T-helper 1 cell (primary cell): ENCODE results near the gene MLN.
A peak's percentile ranks its signal among the peaks of the same experiment; 100 is the strongest.

ENCODE experiments used
- DNase-seq, 5 donors: peaks; one replicate each; pipeline ENCODE4 v3.0.0-alpha.2; 2012 to 2020

The MLN gene

DNA sequence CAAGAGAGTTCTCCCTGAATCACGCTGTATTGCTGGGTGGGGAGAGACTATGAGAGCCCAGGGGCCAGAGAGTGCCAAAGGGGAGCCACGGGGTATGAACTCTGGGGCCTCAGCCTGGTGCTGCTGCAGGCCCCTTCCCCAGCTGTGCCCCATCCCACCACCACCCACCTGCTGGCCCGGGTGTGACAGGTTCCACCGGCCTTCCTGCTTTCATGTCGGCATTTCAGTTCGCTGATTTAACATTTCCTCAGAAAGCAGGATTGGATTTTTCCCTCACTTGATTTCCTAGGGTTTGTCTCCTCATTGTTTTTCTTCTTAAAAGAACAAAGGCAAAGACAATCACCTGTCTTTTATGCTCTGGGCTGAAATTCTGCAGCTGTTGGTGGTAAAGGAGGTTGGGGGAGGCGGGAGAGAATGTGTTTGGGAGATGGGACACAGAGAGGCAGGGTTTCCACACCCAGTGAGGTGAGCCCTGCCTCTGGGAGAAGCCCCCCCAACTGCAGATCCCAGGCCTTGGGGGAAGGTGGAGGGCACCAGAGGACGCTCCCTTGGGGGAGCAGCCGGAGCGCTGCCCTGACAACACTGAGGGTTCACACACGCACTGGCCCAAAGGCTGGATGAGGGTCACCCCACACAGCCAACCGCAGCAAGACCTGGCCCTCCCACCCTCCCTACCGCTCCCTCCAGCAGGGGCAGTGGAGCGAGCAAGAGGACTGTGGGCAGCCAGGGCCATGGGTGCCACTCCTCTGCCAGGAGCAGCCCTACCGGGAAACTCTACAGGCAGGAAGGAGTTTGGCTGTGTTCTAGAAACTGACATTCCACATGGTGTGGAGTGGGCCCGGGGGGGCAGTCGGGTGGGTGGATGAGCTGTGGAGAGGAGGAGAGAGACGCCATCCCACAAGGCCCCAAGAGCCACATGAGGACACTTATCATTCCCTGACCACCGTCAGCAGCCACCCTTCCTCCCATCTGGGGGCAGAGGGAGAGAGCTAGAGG lies 10.5 kb upstream of the MLN start:
- DNase-seq: no peak

DNA sequence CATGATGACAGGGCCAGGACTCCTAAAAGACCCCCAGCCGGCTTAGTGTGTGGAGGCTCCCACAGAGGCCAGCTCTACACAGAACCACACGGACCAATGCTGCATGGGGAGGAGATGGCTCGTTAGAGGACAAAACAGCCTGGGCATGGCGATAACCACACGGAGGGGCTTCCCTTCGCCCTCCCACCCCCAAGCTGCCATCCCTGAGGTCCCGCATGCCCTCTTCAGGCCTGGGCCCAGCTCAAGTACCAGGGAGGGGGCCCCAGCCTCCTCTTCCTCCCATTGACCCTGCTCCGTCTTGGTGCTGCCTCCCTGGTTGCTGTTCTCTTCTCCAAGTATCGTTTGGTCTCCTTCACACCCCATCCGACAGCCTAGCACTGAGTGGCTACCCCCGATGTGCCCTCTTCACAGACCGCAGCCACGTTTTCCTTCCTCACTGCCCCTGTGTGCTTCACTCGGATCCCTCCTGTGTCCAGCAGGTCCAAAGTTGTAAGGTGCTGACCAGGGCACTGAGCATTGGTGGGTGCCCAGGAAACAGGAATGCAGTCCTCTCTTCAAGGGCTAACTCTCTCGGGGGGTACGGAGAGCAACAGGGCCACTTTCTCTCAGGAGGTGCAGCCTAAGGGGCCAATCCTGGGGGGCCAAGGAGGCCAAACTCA lies 9.6 kb upstream of the MLN start:
- DNase-seq: no peak

DNA sequence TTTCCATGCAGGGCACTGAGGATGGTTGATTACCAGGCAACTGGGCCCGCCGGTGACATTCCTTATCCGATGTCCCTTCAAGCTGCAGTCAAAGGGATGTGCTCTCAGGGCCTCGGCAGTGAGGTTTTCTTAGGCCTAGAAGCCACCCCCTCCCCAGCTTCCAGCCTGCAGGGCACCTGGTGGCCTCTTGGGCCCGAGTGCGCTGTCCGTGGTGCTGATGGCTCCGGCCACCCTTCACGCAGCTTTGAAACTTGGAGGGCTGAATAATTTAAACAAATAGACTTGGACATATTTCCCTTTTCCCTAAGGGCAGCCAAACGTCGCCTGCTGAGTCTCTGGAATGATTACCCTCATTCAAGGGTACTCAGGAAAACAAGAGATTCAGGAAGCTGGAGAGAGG lies 8.9 kb upstream of the MLN start:
- peak in 2 of 5 donors; percentile 17 to 26 for DNase-seq

DNA sequence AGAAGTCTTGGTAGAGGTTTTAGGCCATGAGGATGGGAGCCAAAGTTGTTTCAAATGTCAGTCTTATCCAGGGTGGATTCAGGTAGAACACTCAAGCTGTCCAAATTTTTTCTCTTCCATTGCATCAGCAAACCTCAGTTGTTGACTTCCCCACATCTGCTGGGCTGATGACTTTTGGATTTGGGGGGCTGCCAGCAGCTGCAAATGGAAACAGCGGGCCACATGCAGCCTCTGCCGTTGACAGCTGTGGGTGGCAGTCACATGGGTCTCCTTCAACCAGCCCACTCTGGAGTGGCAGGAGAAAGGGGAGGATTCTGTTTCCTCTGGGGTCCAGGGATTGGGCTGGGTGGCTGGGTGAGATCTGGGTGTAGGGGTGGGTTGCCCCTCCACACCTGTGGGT lies 5.8 kb upstream of the MLN start:
- no peak for DNase-seq

DNA sequence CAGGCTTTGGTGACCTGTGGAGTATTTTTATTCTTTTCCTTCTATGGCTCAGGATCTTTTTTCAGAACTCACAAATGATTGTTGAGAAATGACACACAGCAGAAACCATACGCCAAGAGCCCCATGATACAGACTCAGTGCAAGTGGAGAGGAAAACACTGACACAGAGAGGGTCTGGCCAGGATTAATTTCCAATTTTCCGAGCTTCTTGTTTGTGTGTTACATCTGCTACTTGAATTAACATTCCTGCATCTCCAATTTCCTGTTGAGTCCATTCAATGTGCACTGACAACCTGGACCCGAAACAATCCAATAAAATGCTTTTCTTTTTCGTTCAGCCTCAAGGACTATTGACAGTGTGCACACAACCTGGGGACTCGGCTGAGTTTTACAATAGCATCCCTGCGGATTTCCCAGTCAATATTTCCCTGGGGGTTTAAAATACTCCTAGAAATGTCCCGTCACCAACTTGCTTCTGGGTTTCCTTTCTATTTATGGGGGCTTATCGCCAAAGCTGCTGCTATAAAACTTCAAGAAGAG lies 4.9 kb upstream of the MLN start:
- no peak for DNase-seq

DNA sequence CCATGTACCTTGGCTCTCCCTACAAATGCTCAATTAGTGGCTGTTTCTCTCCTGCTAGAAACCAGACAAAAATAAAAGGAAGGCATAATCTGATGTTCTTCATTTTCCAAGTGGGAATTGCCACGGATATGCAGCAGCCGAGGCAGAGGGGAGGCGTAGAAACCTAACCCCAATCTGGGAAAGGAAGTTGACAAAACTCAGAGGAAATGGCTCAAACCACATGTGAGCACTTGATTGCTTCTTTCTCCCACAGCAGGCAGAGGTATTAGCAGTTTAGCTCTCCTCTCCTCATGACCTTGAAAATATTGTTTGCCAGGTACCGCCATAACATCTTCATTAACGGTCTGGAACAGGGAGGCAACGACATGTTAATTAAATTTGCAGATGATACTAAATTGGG lies 3.8 kb upstream of the MLN start:
- peak in 1 of 5 donors; percentile 22 for DNase-seq

DNA sequence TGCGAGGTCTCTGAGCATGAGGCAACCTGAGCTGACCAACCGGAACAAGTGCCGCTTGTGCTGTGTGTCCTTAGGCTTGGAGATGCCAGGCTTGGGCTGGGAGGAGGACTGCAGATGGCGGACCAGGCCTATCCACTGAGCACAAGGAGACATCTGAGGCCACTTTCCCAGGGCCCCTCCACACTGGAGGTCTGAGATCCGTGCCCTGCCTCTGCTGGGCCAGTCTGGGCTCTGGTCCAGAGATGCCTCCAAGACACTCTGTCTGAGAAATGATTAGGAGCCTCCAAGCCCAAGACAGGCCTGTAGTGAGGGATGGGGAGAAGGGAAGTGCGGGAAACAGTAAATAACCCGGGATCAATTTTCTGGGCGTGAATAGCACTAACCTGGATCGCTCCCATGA lies 3.0 kb upstream of the MLN start:
- DNase-seq: no peak

DNA sequence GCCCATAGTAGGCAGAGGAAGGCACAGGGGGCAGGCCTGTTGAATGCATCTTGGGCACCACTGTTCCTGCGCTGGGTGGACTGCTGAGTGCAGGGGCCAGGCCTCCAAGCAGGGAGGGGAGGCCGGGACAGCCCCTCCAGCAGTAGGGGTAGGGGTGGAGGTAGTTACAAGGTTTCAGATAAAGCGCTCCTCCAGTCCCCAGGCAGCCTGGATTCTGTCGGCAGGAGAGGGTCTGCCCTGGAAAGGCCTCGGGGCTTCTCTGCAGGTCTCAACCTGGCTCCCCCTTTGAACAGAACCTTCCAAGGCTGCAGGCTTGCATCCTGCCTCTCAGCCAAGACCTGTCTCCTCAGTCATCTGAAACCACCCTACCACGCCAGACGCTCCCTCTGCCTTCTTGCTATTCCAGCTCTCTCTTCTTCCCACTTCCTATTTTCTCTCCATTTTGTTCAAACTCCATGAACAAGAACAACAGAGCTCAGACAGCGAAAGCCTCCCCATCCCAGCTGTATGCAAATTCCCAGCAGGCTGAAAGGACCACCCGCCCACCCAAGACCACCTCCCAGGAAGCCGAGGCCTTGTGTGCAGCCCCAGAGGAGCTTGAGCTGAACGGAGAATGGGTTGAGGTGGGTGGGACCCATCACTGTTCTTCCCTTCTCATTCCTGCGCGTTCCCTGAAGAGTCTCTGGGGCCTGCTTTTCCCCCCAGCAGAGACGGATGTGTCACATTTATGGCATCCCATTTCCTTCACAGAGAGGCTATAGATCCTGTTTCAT lies 1.4 kb downstream of the MLN start:
- no peak for DNase-seq

DNA sequence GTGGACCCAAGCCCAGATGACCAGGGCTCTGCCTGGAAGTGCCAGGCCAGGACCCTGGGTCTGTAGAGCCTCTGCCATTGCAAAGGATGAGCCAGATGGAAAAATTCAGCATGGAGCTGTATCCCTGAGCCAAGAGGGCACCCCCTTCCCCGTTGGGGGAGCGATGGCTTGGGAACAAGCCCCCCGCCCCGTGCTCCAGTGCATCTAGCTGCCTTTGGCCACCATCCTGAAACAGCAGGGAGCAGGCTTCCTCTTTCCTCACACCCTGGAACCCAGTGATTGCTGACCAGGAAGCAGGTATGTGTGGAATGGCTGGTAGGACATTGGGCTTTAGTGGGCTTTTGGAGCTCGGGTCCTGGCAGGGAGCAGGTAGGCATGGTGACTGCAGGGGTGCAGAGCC lies 2.2 kb downstream of the MLN start:
- no peak for DNase-seq

DNA sequence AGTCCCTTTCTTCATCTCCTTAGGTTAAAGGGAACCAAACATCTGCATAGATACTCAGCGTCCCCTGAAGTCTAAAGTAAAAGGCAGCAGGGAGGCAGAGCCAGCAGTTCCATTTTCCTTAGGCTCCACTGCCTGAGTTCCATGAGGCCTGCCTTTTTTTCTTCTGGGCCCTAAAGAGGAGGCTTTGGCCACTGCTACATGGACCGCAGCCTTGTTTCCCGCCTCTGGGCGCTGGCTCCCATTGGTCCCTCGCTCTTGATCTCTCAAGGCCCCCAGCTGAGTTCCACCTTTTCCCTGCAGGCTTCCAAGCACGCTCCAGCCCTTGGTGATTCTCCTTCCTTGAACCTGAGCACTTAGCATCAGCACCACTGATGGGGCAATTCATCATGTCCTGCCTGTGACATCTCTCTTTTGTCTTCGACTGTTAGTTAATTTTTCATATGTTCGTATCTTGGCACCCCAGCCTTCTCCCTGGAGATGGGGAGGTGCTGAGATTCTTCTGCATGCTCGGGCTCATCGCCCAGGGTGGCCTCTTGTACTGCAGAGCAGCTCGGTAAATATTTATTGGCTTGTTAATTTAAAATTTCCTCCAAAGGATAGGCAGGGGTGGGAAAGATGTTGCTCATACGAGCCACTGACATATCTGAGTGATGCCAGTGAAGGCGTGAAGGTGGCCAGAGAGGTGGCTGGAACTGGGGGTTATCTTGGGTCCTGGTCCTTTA lies 3.4 kb downstream of the MLN start:
- DNase-seq: no peak

DNA sequence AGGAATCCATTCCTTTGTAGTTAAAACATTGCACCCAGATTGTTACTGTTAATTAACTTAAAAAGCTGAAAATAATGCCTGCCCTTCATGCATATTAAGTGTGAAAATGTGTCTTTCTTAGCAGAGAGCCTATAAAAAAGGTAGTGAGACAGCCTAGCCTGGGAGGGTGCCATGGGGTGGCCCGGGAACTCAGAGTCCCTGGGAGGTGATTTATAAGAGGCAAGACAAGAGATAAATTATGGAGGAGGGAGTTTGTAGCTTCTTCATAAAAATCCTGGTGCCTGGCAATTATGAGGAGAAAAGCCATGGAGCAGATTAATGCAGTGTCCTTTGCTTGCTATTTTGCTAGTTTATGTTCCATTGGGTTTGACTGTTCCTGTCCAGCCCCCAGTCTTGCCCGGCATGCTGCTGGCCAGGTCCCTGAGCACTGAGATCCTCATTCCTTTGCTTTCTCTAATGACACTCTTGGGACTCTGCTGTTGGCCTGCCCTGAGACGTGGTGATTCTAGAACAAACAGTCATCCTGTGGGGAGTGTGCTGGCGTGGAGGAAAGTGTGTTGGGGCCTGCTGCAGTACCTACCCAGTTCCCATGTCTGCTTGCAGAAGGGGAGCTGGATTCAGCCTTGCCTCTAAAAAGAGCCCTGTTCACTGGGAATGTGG lies 4.2 kb downstream of the MLN start:
- no peak for DNase-seq

DNA sequence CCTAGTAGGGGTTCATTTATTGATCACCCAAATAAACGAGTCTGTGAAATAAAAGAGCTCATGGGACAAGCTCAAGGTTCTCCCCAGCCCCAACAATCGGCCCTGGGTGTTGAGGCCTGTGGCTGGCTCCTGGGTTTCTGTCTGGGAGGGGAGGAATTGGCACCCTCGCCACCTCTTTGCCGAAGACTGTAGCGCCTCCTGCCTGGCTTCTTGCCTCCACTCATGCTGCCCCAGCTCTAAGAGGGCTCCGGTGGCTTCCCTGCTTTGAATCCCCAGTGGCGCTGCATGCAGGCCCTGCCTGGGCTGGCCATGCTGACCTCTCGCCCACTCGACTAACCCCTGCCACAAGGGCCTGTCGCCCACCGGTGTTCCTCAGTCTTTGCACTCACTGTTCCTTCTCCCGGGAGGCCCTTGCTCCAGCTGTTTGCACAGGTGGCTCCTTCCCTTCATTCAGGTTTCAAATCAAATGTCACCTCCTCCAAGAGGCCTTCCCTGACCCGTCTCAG lies 5.4 kb downstream of the MLN start:
- DNase-seq: no peak

DNA sequence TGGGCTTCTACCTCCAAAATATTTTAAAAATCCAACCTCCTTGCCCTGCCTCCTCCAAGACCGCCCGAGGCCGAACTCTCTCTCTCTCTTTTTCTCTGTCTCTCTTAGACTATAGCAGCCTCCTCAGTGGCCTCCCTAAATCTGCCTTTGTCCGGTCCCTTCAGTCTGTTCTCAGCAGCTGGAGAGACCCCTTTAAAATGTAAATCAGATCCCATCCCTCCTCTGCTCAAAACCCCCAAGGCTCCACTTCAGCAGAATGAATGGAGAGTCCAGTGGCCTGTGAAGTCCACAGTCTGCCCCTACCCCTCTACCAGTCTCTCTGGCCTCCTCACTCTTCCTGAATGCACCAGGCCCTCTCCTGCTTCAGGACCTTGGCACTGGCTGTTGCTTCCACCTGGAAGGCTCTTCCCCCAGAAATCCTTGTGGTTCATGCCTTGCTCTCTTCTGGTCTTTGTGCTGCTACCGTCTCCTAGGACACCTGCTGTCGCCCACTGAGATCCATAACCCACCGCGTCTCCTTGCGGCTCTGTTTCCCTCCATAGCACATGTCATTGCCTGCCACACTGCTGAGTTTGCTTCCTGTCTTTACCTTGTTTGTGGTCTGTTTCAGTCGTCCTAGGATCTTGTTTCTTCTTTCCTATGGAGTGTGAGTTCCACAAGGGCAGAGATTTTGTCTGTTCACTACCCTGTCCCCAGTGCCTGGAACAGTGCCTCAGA lies 6.0 kb downstream of the MLN start:
- no peak for DNase-seq

DNA sequence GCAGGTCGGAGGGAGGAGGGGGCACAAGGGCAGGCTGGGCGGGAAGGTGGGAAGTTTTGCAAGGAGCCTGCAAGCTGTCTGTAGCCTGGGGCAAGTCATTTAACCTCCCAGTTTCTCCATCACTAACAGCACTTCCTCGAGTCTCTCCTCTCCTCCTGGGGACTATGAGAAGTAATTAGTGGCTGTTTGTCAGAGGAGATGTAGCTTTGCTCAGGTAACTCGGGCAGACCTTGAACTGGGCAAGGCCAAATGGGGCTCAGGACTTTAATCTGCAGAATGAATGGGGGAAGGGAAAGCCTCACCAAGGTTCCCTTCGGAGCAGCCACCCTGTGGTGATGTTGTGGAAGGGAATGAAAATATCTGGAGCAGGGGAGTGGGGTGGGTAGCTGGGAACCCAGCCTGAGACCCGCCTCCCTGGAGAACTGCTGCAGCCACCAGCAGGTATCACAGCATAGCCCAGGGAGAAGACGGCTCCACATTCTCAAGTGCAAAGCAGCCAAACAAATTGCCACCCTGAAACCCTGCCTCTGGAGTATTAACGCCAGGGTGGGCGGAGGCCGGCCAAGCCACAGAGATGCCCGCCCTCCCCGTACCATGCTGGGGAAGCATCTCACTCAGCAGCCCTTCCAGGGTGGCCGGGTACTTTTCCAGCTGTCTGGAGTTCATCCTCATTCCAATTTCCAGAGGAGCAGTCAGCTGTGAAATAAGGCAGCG lies 8.7 kb downstream of the MLN start:
- no peak for DNase-seq

DNA sequence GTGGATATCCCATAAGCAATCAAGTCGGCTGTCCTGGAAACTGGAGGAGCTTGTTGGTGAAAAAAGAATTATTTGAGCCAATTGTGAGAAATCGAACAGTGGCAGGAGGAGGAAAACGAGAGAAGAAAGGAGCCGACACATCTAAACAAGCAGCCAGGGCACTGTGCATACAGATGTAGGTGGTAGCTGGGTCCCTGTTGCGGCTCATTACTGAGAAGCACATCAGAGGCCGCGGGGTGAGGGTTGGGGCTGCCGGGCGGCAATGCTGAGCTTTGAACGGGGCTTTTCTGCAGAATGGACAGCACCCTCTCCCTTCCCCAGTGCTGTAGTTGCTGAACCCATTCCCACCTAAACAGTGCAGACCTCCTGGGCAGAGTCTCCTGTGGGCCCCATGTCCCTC lies 10.8 kb downstream of the MLN start:
- no peak for DNase-seq

DNA sequence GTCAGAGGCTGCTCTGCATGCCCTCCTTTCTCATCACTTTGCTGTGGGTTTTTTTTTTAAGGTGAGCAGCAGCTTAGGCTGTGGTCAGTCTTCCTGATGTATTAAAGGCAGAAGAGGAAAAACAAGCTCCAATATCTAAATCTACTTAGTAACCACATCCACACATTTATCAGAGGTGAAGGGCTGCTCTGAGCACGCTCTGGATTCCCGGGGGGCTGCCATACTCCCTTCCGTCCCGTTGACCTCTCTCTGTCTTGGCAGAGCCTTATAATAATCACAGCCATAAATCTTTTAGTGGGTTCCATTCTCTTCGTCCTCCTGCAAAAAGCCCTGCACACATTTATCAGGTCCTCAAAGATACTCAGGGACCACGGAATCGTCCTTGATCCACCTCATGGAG lies 12.2 kb downstream of the MLN start:
- no peak for DNase-seq

DNA sequence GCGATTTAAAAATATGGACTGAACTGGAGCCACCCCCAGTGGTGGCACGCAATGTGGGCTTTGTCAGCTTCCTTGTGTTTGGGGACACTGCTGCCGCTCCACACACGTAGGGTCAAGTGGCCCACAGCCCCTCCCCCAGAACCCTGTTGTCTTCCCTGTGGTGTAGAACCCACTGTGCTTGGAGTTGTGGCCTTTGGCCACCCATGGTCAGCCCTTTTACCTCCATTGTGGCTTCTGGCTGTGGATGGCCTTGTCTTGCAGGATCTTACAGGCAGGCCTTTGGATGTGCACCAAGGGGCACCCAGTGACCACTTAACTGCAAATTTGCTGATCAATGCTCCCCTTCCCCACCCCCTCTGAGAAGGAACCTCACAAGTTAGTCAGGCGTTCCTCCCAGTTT lies 12.9 kb downstream of the MLN start:
- no peak for DNase-seq

DNA sequence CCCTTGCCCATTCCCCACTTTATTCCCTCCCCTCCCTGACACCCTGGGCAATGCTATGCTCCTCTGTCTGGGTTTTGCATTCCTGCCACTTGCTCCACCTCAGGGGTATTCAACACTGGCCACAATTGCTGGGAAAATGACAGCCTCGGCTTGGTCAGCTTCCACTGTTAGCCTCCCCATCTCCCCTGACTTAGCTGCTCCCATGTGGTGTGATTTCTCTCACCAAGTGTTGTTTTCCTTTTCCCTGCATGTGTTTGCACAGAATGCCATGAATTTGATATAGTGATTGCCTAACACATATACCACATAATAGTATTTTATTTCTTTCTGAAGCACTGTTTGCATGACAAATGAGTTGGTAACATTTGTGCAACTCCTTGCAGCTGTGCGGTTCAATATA lies 13.4 kb downstream of the MLN start:
- DNase-seq: no peak

DNA sequence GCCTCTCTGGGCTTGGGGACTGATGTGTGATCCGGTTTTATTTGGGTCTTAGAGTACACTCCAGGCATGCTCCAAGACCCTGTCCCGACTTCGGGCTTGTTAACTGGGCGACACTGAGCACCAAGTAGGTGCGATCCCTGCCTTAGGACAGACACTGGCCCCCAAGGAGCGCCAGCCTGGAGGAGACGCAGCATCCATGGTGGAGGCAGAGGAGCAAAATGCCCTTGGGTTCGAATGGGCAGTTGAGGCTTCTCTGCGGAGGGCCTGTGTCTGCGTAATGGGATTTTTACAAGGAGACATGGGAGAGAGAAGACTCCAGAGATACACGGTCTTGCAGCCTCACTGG lies 14.3 kb downstream of the MLN start:
- no peak for DNase-seq
